Measurements from ENCODE around the gene MLLT3.

DNA sequence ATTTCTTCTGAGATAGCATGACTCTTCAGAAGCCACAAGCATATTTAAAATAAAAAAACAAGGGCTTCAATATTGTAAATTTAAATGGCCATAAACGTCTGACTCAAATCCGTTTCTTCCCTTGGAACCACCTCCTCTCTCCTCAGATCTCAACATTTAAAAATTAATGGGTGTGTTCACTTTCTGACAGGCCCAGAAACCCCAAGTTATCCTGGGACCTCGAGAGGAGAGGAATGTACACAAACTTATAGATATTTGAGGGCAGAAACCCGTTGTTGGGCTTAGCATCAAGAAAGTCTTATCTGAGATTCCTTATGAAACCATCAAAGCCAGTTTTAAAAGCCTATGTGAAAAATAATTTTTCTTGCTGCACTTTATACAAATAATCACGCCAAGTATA is 29.2 kb downstream of the MLLT3 start:
- TF ChIP-seq, protein P1, sequence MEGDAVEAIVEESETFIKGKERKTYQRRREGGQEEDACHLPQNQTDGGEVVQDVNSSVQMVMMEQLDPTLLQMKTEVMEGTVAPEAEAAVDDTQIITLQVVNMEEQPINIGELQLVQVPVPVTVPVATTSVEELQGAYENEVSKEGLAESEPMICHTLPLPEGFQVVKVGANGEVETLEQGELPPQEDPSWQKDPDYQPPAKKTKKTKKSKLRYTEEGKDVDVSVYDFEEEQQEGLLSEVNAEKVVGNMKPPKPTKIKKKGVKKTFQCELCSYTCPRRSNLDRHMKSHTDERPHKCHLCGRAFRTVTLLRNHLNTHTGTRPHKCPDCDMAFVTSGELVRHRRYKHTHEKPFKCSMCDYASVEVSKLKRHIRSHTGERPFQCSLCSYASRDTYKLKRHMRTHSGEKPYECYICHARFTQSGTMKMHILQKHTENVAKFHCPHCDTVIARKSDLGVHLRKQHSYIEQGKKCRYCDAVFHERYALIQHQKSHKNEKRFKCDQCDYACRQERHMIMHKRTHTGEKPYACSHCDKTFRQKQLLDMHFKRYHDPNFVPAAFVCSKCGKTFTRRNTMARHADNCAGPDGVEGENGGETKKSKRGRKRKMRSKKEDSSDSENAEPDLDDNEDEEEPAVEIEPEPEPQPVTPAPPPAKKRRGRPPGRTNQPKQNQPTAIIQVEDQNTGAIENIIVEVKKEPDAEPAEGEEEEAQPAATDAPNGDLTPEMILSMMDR (IDR thresholded peaks at IDR 0.05; ENCODE audit: extremely low read depth in 1 of 2, insufficient read depth in 1 of 2, low read depth in 1 of 2, low read length in 2 of 2) = no peak
- TF ChIP-seq POLR2A (IDR thresholded peaks at IDR 0.05; ENCODE audit: low read depth, low read length) (no peak), EZH2 (IDR thresholded peaks at IDR 0.05; ENCODE audit: borderline replicate concordance, low read depth, low read length, severe bottlenecking) (no peak)
- TF ChIP-seq, protein P2, sequence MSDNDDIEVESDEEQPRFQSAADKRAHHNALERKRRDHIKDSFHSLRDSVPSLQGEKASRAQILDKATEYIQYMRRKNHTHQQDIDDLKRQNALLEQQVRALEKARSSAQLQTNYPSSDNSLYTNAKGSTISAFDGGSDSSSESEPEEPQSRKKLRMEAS (IDR thresholded peaks at IDR 0.05; ENCODE audit: insufficient read depth, insufficient read length) = no peak

All from endothelial cell of umbilical vein (primary cell).